AML-193 (cell line): Measurements from ENCODE around the gene PTPRH.
"Not testable (repeated sequence)": the region's sequence is repeated elsewhere in the genome, so short reads cannot be mapped to it uniquely, and the experiment has no call there.

Experiments used
- DNase-seq, 2 experiments: peaks; one replicate each; lab custom pipeline; 2025; lab: John Stamatoyannopoulos, UW

The PTPRH gene

GRCh38 chr19:55158848-55159749 lies 50.2 kb downstream of the PTPRH start:
- no peak for DNase-seq

- DNase-seq: no peak
Observed at GRCh38 chr19:55158423-55158822, 50.9 kb downstream of the PTPRH start.

GRCh38 chr19:55157064-55157908 lies 52.0 kb downstream of the PTPRH start, which contains the start of gene TNNI3:
TSS of gene TNNI3 (minus strand) at chr19:55157732. CDS start at chr19:55157589, 143 bp downstream.
- DNase-seq: no peak

GRCh38 chr19:55156202-55157063 lies 52.9 kb downstream of the PTPRH start:
- no peak for DNase-seq

- not testable (repeated sequence) for DNase-seq
Observed at GRCh38 chr19:55155784-55156183, 53.5 kb downstream of the PTPRH start.

GRCh38 chr19:55153652-55154264 lies 55.5 kb downstream of the PTPRH start:
- DNase-seq: no peak

GRCh38 chr19:55152017-55152416 lies 57.3 kb downstream of the PTPRH start:
- DNase-seq: no peak

- DNase-seq: no peak
Observed at GRCh38 chr19:55149078-55150003, 60.0 kb downstream of the PTPRH start, which contains the start of gene TNNT1. TSS of gene TNNT1 (minus strand) at chr19:55149206. CDS start at chr19:55147157, 2,049 bp downstream.

- no peak for DNase-seq
Observed at GRCh38 chr19:55147545-55148251, 61.6 kb downstream of the PTPRH start.

- no peak for DNase-seq
Observed at GRCh38 chr19:55146705-55147273, 62.5 kb downstream of the PTPRH start.

GRCh38 chr19:55146078-55146704 lies 63.1 kb downstream of the PTPRH start:
- peak; percentile 43 to 52 for DNase-seq

GRCh38 chr19:55145232-55145631 lies 64.1 kb downstream of the PTPRH start:
- DNase-seq: peak; percentile 33 to 51

GRCh38 chr19:55141696-55142095 lies 67.6 kb downstream of the PTPRH start:
- DNase-seq: no peak

- no peak for DNase-seq
Observed at GRCh38 chr19:55137915-55138314, 71.4 kb downstream of the PTPRH start.

GRCh38 chr19:55136399-55137102 lies 72.8 kb downstream of the PTPRH start:
- DNase-seq: no peak

GRCh38 chr19:55134736-55135135 lies 74.6 kb downstream of the PTPRH start:
- no peak for DNase-seq

GRCh38 chr19:55133639-55134444 lies 75.5 kb downstream of the PTPRH start:
- DNase-seq: no peak
